Measurements from ENCODE around the gene SMIM32.

DNA sequence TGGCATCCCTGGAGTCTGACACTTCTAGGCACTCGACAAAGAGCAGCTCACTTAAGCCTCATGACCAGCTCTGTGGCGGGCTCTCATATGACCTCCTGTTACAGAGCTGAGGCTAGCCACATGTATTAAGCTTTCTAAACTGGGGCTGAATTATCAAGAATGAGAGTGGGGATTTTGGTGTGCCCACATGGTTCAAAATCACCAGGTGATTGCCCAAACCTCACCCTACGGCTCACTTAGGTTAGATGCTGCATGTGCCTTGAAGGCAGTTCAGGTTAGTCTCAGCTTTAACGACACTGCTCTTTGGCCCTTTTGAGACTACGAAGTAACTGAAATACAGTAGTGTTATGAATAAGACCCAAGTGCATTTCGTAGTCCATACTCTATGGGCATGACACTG, 39.4 kb upstream of the SMIM32 start:
- TF ChIP-seq, protein P1, sequence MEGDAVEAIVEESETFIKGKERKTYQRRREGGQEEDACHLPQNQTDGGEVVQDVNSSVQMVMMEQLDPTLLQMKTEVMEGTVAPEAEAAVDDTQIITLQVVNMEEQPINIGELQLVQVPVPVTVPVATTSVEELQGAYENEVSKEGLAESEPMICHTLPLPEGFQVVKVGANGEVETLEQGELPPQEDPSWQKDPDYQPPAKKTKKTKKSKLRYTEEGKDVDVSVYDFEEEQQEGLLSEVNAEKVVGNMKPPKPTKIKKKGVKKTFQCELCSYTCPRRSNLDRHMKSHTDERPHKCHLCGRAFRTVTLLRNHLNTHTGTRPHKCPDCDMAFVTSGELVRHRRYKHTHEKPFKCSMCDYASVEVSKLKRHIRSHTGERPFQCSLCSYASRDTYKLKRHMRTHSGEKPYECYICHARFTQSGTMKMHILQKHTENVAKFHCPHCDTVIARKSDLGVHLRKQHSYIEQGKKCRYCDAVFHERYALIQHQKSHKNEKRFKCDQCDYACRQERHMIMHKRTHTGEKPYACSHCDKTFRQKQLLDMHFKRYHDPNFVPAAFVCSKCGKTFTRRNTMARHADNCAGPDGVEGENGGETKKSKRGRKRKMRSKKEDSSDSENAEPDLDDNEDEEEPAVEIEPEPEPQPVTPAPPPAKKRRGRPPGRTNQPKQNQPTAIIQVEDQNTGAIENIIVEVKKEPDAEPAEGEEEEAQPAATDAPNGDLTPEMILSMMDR (IDR thresholded peaks at IDR 0.05): no peak
- no peak for TF ChIP-seq ZFX (IDR thresholded peaks at IDR 0.05; ENCODE audit: borderline replicate concordance)

Measured in 22Rv1 (cell line).